GM19438 (cell line): ENCODE results near the gene CSAD.
"Not testable (repeated sequence)": the region's sequence is repeated elsewhere in the genome, so short reads cannot be mapped to it uniquely, and the experiment has no call there.

Experiments
- ATAC-seq: cut with Tn5 transposase; IDR thresholded peaks from one replicate; pipeline ENCODE4 v1.9.1; 2021; ENCODE audit warnings: low read depth; ENCODE audit not compliant: unreplicated experiment

The CSAD gene

GRCh38 chr12:53184828-53185227, 4.1 kb upstream of the CSAD start:
- no peak for ATAC-seq

- no peak for ATAC-seq
Measured at GRCh38 chr12:53182903-53183302, 2.2 kb upstream of the CSAD start.

DNA sequence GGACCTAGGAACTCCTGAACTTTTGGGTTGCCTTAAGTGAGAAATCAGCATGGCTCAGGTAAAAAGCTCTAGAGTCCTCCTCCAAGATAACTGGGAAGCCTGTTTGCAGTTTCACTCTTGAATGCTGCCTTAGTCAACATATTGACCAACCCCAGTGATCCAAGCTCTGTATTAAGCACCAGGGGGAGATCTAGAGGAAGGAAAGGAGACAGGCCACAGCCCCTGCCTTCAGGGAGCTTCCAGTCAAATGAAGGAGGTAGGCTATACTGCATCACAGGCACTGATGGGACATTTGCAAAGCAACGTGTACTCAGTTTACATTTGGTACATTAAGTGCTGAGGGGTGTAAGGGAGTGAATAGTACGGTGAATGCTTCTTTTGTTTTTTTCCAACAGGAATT, 1.2 kb upstream of the CSAD start:
- ATAC-seq, result no peak

- peak; percentile 44 for ATAC-seq
Measured at GRCh38 chr12:53180931-53181645, 363 bp upstream of the CSAD start.

DNA sequence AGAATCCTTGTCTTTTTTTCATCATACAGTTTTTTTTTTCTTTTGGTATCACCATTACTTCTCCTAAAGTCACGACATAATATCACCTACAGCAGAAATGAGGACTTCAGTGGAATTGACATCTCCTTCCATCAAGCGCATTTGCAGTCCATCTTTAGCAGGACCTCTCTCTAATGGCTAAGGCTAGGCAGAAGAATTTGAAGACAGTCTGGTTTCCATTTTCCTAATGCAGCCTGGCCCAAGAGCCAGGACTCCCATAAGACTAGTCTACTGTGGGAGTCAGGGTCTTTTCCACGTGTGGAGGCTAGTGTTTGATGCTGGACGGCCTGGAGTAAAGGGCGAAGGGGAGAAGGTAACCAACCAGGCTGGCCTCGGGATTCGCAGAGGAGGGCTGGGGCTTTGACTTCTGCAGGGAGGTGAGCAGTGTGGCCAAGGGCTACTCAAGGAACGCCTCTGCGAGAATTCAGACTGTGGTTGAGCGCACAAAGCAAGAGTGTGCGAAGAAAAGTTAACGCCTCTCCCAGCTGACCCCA, 972 bp downstream of the CSAD start:
- no peak for ATAC-seq

DNA sequence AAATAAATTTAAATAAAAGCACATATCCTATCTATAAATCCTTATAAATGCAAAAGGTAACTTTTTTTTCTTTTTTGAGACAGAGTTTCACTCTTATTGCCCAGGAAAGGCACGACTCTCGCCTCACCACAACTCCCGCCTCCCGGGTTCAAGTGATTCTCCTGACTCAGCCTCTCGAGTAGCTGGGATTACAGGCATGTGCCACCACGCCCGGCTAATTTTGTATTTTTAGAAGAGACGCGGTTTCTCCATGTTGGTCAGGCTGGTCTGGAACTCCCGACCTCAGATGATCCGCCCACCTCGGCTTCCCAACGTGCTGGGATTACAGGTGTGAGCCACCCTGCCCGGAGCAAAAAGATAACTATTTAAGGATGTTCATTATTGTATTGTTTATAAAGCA, 1.9 kb downstream of the CSAD start:
- not testable (repeated sequence) for ATAC-seq

GRCh38 chr12:53177447-53177846, 3.3 kb downstream of the CSAD start:
- not testable (repeated sequence) for ATAC-seq

- no peak for ATAC-seq
Measured at GRCh38 chr12:53176750-53177149, 4.0 kb downstream of the CSAD start.

DNA sequence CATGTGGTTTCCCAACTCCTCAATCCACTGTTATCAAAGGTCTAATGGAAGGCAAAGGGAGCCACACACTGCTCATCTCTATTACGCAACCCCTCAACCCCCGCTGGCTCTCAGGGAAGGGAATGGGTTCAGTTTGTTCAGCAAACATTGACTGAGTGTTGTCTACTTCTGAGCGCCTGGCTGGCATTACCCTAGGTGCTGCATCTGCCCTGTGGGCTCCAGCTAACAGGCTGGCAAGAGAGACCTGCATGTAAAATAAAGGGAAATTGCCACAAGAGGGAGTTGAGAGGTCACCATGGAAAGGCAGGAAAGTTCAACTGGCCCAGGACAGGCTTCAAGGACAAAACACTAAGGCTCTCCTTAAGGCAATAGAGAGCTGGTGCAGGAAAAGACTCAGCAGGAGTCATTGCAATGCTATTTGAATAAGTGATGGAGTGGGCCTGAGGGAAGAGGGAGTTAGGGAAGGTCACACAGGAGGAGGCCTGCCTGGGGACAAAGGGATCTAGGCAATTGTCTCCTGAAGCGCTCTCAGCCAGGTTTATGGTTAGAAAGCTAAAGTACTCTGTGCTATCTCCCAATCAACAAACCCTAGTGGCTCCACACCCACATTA, 5.7 kb downstream of the CSAD start:
- no peak for ATAC-seq

DNA sequence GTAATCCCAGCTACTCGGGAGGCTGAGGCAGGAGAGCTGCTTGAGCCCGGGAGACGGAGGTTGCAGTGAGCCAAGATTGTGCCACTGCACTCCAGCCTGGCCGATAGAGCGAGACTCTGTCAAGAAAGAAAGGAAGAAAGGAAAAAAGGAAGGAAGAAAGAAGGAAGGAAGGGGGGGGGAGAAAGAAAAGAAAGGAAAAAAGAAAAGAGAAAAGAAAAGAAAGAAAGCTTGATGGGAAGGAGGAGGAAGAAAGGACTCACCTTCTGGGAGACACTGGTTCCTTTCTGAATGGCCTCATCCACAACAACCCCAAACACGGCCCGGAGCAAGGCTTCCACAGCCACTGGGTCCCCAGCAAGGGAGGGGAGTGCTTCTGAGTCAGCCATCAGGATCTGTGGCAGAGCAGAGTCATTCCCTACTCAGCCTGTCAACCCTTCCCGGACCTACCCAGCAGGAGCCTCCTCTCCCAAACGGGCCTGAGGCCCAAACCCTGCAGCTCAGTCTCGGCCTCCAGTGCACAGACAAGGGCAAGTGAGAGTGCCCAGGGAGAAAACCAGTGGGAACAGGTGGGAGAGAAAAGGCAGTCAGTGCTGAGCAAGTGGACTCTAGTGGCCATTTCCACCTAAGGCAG, 7.5 kb downstream of the CSAD start:
- ATAC-seq, result no peak

GRCh38 chr12:53172352-53172751, 8.4 kb downstream of the CSAD start:
- ATAC-seq, result no peak

GRCh38 chr12:53171725-53172329, 8.9 kb downstream of the CSAD start:
- ATAC-seq, result no peak

DNA sequence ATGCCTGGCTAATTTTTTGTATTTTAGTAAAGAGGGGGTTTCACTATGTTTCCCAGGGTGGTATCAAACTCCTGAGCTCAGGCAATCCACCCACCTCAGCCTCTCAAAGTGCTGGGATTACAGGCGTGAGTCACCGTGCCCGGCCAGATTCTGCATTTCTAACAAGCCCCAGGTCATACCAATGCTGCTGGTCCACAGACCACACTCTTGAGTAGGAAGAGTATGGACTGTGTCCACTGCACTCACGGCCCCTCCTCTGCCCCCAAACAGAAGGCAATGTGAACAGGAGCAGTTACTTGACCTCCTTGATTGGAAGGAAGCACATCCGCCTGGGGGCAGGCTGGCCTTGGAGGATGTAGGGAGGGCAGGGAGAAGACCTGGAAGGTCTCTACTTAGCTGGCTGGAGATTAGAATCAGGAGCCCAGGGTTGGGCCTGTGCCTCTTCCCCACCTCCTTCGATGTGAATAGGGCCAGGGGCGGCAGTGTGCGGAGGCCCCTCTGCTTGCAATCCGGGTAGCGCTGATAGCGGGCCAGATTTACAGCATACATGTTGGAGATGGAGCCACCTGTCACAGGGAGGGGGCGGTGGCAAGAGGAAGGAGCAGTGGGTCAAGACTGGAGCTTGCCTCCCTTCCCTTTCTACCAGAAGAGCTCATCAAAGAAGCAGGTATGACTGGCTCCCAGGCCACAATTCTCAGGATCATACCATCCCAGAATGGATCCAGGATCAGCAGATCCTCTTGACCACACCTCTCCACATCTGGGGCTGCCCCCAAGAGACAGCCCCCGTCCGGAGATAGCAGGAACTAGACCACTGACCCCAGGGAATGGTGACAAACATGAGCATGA, 9.6 kb downstream of the CSAD start:
- ATAC-seq, result no peak

DNA sequence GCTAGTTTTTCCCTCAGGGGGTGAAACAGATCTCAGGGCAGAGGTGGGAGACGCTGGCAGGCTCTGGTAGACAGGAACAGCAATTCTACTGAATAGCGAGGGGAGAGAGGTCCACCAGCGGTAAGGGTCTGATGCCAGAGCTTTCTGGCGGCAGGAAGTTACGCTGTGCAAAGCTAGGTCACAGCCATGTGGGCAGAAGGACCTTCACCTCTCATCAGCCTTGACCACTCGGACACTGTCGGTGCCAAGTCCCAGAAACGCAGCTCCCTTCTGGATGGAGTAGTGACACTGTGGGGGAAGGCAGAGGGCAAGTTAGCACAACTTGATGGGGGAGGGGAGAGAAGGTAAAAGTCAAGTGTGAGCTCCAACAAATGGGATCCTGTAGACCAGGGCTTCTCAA, 10.5 kb downstream of the CSAD start:
- no peak for ATAC-seq

DNA sequence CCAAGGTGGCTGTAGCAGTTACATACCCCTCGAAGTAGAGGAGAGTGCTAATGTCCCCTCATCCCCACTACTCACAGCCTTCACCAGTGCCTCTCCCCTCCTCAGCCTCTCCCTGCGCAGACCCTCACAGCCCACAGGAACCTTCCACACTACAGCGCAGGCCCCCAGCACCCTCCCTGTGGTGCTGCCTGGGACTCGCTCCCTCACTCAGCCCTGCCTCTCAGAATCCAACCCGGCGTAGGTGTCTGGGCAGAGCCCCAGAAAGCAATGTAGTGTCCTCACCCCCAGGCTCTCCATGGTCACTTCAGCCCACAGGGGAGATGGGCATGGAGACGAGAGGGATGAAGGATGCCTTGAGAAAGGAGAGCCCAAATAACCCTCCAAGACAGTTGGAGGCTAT, 11.1 kb downstream of the CSAD start:
- no peak for ATAC-seq

- no peak for ATAC-seq
Measured at GRCh38 chr12:53166837-53167236, 13.9 kb downstream of the CSAD start.

DNA sequence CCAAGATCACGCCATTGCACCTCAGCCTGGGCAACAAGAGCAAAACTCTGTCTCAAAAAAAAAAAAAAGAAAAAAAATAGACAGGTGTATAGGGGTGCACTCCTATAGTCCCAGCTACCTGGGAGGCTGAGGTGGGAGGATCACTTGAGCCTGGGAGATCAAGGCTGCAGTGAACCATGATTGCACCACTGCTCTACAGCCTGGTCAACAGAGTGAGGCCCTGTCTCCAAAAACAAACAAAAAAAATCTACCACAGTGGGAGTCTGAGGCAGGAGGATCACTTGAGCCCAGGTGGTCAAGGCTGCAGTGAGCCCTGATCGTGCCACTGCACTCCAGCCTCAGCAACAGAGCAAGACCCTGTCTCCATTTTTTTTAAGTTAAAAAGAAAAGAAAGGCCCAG, 17.7 kb downstream of the CSAD start:
- ATAC-seq, result not testable (repeated sequence)

- ATAC-seq, result no peak
Measured at GRCh38 chr12:53161119-53161911, 19.4 kb downstream of the CSAD start.

DNA sequence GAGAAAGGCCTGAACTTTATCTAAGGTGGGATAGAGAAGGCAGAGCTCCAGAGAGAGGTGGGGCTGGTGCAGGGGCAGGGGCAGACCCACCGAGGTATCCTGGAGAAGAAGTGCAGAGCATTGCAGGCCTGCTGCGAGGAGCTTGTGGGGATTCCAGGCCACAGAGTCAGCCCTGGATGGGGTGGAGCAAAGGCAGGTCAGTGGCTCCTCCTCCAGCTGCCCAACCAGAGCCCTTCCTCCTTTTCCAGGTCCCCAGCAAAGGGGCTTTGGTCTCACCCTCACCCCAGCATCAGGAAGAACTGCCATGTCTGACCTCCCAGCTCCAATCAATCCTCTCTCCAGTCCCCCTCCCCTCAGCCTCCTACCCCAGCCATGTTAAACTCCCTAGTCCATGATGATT, 20.1 kb downstream of the CSAD start:
- no peak for ATAC-seq

DNA sequence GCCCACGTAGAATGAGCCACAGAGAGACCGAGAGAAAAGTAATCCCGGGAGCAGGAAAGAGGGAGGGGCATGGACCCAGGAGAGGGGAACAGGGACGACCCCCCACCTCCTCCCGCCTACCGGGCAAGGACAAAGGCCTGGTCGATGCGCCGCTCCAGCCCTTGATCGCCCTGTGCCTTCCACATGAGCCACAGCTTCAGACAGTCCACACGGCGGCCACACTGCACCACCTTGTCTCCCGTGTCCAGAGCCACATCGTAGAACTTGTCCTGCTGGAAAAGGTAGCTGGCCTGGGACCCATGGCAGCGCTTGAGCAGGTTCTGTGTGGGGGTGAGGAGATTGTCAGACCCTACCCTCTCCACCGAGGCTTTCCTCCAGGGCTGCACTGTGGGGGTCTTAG, 20.7 kb downstream of the CSAD start:
- ATAC-seq, result no peak
